Activated T-helper 1 cell treated with Interleukin-2 at 50 U/mL for 16 hours (primary cell): ENCODE data around the gene GALNT16.
A peak's percentile ranks its signal among the peaks of the same experiment; 100 is the strongest.

ENCODE experiments used
- DNase-seq: peaks from one replicate; pipeline ENCODE4 v3.0.0-alpha.2; 2020; ENCODE audit warnings: low read depth

Gene GALNT16

DNA sequence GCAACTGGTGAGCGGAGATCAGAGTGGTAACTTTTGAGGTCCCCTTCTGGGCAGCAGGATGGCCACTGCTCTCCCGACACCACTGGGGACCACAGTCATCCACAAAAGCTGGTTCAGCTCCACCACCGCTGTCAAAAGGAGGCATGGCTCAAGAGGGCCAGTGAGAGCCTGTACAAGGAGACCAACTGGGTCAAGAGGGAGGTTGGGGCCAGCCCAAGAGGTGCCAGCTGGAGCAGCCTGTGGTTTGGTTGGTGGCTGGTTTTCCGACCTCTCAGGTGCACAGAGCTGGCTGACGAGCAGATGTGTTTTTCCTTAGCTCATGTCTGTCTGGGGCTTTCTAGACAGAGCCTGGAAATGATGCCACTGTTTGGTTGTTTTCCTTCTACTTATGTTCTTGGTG is 78.0 kb downstream of the GALNT16 start:
- no peak for DNase-seq

DNA sequence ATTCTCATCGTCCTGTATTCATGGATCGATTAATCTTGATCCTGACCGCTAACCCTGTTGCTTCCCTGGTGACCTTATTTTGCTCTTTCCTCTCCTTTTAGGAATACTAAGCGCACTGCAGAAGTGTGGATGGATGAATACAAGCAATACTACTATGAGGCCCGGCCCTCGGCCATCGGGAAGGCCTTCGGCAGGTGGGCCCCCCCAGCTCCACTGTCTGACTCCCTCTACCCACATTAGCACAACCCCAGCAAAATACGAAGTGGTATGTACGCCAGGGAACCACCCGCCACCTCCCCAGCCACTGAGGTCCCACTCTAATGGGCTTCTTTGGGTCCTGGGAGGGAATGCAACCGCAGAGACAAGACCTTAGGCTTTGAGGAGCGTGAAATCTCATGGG is 79.5 kb downstream of the GALNT16 start:
- no peak for DNase-seq

DNA sequence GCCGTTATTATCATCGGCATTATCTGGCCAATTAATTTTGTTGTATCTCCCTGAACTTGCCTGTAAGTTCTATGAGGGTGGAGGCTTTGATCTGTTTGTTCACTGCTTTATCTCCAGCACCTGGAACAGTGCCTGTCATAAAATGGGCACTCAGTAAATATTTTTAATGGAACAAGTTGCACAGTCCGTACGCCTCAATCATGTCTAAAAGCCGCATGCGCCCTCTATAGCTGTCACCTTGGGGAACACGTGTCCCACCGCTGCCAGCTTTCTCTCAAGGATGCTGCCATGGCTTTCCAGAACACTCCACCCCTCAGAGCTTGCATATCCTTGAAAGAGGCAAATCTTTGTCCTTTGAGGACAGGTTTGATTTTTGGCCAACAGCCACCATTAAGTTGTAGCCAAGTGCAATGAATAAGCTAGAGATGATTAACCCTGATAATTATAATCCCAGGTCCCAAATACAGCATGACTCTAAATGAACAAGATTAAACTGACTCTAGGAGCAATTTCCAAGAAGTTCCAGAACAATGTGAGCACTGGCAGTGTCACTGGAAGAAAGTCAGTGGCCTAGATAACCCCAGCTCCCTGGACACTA is 83.1 kb downstream of the GALNT16 start:
- DNase-seq: no peak

DNA sequence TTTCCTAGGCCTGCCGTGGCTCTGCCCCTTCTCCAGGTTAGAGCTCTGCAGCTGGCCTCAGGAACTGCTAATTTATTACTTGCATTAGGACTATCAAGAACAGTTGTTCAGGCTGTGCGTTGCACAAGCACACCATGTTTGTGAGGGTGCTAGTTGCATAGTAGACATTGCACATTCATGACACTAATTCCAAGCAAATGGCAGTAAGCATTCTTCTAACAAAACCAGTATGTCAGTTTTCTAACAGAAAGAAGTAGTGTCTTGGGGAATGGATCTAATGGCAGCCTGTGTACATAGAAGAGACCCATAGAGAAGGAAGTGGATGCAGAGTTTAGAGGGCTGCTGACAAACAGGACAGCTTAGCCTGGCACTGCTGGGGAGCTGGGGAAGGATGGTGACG is 84.2 kb downstream of the GALNT16 start:
- no peak for DNase-seq

DNA sequence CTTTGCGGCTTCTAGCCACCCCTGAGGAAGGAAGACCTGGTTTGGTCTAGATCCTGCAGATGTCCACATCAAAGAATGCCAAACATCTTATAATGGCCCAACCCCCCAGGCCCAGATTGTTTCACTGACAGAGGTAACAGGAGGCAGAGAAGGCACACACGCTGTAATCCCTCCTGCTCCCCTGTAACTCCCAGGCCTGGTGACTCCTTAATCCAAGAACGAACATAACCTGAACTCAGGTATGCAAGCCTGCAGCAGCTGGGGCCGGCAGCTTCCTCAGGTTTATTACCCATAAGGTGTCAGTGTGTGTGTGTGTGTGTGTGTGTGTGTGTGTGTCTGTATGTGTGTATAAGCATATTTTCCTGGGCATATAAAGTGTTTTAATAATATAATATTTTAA is 85.4 kb downstream of the GALNT16 start:
- no peak for DNase-seq

DNA sequence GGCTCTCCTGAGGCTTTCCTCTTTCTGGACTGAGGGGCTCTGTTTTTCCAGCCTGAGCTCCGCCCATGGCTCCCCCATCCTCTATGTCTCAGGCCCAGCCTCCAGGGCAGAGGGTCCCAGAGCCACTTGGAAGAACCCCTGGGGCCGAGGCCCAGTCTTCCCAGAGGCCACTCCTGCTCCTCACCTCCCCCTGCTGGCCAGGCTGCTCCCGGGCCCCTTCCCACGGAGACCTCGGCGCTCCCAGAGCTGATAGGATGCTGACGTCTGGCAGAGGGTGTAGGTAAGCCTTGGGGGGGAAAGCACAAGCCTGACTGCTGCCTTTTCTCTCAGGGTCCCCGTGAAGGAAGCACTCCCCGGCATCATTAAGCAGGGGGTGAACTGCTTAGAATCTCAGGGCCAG is 86.8 kb downstream of the GALNT16 start:
- DNase-seq: no peak

DNA sequence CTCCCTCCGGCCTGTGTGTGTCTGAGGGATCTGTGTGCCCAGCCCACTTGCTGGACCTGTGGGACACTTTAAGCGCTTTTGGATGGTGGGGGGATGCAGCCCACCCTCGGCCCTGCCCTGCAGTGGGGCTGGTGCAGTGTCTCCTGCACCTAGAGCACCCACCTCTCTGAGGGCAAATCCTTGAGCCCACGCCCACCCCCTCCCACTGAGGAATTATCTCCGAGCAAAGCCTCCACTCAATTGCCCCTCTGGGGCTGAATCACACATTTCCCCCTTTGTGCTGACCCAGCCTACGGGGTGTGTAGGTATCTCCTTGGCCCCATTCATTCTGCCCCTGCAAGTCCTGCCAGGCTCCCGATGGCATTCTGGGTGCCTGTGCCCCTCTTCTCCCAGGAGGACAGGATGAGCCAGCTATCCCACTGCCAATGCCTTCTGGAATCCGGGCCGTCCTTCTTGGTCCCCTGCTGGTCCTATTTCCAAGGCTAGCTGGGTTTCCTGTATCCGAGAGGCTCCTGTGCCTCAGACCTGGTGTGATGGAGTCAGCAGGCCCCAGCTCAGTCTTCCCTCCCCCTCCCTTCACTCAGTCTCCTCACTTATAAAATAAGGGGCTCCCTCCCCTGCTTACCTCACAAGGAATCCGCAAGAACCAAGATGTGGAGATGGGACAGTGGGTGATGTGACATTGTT is 89.3 kb downstream of the GALNT16 start:
- no peak for DNase-seq

DNA sequence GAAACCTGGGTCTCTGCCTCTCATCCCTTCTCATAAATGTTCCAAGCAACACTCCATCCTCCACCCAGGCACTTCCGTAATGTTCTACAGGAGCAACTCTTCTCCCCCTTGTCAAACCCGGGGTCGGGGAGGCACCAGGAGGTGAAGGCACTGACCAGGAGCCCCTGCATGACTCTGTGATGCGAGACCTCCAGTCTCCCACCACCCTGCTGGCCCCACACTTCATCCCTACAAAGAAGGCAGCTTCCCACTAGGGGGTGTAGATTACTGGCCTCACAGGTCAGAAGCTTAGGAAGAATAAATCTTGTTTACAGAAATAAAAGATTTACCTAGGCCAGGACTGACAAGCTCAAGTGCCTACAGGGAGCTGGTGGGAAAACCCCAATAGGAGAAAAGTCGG is 90.9 kb downstream of the GALNT16 start:
- no peak for DNase-seq

DNA sequence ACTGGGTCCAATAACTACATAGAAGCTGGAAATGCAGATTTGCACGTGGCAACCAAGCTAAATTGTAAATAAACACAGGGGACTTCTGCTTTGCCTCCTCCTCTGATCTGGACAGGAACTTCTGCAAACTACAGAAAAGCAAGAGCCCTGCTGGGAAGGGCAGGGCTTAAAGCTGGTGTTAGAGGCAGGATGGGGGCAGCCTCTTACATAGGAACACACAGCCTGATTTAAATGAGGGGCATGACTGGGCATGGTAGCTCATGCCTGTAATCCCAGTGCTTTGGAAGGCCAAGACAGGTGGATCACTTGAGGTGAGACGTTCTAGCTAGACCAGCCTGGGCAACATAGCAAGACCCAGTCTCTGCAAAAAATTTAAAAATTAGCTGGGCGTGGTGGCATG is 91.4 kb downstream of the GALNT16 start:
- DNase-seq: no peak

DNA sequence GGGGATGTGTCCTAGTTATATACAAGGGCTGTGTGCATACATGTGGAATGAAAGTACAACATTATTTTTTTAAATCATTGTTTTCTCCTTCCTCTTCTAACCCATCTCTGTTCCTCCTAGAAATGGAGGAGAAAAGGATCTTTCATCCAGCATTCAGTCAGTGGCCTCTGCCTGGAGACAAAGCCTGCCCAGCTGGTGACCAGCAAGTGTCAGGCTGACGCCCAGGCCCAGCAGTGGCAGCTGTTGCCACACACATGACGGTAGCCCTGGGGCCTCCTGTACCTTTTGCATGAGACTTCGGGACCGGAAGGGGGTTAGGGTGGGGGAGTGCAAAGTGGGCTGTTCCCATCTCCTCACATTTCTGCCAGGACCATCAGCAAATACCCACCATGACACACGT is 92.0 kb downstream of the GALNT16 start:
- no peak for DNase-seq

DNA sequence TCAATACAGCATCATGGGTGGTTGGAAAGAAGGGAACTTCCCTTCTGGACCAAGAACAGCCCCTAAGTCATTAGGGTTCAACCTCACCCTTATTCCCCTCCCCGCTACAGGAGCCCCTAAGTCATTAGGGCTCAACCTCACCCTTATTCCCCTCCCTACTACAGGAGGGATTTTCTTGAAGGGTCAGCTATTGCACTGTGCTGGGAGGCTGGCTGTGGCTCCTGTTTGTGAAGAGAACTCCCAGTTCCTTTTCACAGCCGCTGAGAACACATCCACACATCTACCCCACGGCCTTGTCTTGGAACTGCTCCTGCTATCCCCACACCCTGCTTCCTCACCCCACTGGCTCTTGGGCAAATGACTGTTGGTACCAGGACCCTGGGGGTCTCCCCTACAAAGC is 93.2 kb downstream of the GALNT16 start:
- DNase-seq: no peak

DNA sequence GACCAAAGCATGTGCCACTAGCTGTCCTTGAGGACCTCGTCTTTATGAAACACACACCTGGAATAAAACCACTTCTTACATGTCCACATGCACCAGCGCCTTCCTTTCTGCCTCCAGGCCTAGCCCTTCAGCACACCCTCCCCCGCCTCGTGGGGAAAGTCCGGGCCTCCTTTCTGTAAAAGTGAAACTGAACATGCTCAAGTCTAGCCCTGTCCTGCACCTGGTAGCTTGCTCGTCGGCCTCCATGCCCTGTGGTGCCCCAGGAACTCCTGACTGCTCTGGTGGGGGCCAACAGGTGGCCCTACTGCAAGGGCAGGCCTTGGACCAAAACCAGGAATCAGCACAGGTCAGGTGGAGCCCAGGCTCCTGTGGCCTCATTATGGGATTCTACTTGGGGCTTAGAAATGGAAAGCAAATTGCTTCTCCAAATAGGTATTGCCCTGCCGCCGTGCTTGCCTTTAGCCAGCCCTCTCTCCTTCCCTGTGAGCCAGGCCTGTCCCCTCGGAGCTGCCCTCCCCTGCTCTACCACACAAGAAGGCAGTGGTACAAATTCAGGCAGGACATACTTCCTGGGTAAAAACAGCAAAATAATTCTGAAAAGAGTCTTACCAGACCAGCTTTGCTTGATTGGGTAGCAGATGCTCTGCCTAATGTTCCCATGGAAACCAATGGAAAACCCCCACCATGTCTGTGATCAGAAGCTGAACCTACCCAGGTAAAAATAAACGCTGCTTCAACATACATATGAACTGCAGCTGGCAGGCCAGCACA is 94.6 kb downstream of the GALNT16 start:
- DNase-seq: peak; percentile 26

DNA sequence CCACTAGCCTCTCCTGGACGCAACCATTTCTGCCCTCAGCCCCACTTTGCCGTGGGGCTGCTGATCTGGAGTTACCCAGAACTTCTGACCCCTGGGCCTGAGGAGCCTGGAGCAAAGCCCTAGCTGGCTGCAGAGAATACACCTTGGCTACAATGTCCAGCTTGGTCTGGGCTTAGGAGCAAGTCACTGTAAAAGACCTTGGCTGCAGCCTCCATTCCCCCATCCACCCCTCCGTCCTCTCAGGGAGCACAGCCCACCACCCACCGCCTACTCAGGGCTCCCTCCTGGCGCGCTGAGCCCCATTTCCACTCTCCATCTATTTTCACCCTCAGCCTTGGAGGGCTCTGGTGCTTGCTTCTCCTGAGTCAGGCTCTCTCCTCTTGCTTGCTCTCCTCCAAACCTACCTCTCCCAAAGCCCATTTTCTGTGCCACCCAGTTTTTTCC is 95.2 kb downstream of the GALNT16 start:
- no peak for DNase-seq

DNA sequence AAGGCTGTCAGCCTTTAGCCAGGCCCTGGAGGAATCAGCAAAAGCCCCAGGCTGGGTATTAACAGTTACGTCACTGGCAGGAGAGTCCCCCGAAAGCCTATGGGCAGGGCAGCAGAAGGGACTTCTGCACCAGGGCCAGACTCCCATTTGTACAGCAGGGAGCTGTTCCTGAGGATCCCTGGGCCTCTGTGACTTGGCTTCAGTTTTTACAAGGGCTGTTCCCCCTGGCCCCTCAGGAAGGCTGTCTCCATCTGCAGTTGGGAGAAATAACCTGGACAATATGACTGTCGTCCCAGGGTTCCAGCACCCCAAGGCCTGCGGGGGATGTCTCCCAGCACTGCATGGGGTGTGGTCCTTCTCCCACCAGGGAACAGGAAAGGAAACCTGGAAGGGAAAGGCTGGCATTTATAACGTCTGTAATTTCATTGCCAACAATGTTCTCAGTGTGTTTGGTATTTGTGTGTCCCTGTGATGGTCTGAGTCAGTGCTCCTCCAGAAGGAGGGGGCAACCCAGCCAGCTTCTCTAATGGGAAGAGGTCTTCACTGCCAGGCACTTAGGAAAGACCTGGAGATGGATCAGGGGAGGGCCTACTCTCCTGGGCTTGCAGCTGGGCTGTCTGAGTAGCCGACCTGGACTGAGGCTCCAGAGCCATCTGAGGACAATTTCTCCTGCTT is 95.8 kb downstream of the GALNT16 start:
- DNase-seq: no peak

DNA sequence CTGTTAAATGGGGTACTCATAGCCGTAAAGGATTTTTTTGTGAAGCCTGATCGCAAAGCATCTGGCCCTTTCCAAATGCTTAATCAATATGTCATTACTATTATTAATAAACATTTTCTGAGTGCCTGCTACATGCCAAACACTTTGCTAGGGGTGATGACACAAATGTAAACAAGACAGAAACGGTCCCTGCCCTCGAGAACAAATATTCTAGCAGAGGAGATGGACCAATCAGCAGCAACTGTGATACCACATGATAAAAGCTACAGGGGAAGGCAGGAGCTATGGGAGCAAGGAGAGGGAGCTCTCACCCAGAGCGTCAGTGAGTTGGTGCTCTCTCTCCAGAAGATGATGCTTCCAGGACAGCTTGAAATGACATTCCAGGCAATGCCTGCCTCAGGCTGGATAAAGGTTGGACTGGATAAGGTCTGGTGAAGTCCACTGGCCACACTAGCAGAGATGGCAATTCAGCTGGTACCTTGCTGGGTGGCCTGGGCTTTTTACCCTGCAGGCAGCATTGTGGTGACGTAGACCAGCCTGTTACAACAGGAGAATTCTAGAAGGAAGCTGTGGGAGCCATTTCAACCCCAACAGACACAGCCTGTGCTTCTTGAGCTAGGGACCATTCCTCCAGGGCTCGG is 97.1 kb downstream of the GALNT16 start:
- no peak for DNase-seq

DNA sequence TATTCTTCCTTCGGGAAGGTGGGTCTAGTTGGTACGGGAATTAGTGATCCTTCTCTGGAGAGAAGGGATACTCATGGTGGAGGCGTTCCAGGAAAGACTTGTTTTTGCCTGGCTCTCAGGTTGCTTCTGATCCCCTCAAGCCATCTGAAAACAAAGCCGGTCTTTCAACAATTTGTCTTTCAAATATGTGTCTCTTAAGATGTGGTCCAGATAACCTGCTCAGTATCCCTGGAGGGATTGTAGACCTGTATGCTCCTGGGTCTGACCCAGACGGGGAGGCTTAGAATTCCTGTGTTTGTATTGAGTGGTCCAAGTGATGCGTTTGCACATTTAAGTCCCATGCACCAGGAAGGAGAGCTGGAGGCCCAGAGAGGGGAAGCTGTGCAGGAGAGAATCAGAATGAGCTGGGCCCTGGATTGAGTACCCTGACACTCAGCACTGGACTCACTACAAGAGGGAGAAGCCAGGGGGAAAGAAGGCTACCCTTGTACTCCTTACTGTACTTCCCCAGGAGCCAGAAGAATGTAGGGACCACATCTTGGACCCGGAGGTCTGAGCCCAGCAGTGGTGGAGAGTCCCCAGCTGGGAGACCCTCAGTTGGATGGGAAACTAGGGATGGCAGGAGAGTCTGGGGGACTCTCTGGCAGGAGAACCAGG is 97.7 kb downstream of the GALNT16 start:
- DNase-seq: no peak

DNA sequence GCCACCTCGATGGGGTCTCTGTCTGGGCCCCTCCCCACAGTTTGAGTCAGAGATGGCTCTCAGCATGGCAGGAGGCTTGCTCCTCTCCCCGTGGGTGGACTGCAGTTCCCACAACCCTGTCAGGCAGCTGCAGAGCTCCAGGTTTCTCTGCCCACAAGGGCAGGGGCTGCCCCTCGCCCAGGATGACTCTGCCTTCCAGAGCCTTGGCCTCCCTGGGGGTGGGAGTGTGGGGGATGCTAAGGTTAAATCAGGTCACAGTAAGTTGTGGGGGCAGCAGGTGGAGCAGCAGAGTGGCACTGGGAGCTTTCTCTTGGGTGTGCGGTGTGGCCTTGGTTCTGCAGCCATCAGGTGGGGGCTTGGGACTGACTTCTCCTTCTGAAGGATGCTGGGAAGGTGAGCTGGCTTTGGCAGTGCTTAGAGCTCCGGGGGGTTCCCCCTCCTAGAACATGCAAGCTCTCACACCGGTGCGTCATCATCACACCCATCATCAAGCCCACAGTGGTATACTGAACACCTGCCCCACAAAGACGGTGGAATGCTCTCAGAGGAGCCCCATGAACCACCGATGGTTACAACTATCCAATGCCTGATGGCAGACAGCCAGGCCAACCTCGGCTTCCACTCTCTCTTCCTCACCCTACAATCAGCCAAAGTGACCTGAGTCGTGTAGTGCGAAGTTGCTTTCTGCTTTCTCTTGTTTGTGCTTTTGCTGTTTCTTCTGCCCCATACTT is 98.4 kb downstream of the GALNT16 start:
- no peak for DNase-seq

DNA sequence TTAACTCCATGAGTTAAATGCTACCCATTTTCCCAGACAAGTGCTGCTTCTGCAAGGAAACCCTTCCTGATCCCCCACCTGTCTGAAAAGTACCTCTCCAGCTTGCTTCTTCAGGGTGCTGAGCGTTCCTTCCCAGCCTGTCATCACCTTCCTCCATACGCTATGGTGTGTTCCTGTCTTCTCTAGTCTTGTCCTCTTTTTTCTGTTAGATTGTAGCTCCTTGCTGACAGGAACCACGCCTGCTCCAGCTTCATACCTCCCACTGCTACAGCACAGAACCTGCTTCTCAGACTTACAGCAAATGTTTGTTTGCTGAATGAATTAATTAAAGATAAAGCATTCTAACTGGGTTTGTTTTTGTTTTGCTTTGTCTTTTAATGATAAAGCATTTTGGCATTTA is 99.0 kb downstream of the GALNT16 start:
- no peak for DNase-seq

DNA sequence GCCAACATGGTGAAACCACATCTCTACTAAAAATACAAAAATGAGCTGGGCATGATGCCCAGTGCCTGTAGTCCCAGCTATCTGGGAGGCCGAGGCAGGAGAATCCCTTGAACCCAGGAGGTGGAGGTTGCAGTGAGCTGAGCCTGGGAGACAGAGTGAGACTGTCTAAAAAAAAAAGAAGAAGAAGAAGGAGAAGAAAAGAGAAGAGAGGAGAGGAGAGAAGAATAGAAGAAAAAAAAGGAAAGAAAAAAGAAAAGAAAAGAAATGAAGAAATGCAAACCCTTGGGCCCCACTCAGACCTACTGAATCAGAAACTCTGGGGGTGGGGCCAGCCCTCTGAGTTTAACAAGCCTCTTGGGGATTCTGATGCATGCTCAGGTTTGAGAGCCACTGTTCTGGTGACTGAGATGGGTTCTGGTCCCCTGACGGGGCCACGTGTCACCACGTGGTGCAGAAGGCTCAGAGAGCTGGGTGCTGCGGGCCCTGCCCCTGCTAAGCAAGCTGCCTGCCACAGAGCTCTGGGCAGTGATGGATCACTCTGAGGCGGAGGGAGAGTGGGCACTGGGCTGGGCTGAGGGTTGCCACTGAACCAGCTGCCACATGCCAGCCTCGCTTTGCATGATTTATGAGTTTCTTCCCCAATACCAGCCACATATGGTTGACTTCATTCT is 100.6 kb downstream of the GALNT16 start:
- no peak for DNase-seq

DNA sequence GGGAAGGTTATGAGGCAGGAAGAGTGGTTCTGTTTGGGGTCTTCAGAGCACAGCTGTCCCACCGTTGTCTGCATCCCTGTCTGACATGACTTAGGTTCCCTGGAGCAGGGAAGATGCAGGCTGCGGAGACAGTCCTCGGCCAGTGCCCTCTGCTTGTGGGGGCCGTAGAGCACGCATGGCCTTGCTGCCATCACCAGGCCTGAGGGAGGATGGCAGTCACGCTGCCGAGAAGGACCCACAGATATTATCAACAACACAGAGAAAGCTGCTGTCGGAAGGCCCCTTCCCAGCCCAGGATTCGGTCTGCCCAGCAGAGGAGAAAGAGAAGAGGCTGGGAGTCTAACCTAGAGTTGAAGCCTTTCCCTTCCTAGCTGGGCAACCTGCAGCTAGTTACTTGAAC is 103.1 kb downstream of the GALNT16 start:
- DNase-seq: no peak

DNA sequence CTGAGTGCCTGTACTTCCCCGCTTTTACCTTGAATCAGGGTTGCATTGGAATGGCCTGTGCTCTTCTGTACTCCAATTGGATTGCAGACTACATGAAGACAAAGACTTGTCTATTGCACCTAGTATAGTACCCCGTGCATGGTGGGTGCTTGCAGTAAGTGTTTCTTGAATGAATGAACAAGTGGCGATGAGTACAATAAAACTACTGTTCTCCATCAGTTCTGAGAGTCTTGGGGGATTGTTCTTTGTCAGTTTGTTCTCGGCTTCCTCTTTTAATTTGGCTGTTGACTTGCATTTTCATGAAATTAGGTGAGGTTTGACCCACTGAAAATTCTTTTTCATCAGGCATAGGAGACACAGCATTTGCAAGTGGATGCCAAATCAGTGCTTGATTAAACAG is 104.0 kb downstream of the GALNT16 start:
- DNase-seq: no peak
